Germinal center (tissue), 1 donor: ENCODE results near the gene EPHB4.

Source experiments
- DNase-seq: peaks from one replicate; pipeline ENCODE4 v3.0.0; 2012; ENCODE audit warnings: mixed read lengths, low spot score

The EPHB4 gene

DNA sequence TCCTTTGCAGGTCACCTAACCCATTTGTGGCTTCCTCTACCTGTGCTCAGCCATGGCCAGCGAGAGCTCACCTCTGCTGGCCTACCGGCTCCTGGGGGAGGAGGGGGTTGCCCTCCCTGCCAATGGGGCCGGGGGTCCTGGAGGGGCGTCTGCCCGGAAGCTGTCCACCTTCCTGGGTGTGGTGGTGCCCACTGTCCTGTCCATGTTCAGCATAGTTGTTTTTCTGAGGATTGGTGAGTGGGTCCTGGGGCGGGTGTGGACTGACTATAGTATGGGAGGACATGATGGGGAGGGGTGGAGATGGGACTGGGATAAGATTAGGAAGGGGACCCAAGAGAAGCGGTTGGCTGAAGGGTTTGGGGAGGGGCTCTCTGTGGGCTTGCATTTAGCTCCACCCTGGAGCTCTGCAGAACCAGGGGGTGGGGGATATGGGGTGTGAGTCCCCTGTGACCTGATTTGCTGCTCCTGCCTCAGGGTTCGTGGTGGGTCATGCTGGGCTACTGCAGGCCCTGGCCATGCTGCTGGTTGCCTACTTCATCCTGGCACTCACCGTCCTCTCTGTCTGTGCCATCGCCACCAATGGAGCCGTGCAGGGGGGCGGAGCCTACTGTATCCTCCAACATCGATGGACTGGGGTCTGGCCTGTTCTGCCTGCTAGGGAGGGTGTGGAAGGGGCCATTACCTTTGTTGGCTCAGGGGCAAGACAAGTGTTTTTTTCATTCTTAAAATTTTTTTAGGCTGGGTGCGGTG is 27.0 kb upstream of the EPHB4 start:
- no peak for DNase-seq

DNA sequence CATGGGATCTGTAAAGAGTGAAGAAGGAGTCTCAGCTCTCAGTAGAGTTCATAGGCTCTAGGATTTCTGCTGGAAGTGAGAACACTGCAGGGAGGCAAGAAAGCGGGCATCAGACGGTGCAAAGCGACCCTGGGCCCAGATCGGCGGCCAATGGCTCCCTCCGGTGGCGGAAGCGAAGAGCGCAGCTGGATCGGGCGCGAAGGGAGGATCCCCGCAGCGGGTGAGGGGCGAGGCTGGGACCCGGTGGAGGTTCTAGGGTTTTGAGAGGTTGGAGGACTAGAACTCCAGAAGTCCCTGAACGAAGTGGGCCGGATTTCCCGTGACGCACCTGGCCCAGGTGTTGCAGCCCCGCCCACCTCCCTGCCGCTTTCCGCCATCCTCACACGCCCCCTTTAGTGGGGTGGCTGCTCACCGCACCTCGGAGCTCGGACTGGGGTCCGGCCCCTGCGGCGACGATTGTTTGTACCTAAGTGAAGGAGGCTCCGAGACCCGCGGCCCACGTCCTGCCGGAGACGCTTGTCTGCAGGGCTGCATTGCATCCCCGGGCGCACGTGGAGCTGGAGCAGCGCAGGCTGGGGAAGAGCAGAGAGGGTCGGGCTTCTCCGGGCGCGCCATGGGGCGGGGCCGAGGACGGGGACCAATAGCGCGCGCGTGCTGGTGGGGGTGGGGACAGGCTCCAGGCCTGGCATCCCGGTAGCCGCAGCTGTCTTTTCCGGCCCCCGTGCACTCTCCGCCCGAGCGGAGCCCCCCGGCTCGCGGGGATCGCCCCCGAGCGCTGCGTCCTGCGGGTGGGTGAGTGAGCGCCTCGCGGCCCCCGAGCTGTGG is 24.9 kb upstream of the EPHB4 start, which contains the start of gene SLC12A9:
TSS of gene SLC12A9 (plus strand) at position 666 of the 825 bp plus-strand sequence. CDS start 1,485 bp downstream, outside the sequence.
- DNase-seq = peak; percentile 95

DNA sequence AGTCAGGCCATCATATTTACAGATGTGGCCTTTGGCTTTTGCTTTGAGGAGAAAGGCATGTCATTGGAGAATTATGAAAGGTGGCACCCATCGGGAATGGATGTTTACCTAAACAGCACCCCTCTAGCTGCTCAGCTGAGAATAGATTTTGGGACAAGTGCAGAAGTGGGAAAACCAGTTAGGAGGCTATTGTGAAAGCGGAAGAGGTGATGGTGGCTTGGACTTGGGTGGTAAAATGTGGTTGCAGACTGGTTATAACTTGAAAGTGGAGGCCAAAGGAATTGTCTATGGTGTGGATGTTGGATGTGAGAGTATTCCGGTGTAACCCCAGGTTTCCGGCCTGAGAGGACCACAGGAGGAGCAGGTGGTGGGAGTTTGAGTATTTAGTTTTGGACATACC is 20.0 kb upstream of the EPHB4 start:
- no peak for DNase-seq

DNA sequence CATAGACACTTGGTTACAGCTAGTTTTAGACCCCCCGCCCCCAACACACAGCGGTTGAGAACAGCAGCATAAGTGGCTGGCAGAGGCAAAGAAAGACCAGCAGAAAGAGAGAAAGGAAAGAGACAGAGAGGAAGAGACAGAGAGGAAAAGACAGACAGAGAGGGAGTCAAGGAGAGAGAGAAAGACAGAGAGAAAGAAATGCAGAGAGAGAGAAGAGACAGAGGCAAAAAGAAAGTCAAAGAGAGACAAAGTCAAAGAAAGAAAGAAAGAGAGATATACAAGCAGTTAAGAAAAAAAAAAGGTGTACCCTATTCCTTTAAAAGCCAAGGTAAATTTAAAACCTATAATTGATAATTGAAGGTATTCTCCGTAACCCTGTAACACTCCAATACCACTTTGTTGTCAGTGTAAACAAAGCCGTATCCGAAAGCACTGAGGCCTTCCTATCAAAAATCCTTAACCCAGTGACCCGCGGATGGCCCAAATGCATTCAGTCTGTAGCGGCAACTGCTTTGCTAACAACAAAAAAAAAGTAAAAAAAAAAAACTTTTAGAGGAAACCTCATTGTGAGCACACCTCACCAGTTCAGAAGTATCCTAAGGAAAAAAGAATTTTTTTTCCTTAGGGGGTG is 13.3 kb upstream of the EPHB4 start:
- no peak for DNase-seq

DNA sequence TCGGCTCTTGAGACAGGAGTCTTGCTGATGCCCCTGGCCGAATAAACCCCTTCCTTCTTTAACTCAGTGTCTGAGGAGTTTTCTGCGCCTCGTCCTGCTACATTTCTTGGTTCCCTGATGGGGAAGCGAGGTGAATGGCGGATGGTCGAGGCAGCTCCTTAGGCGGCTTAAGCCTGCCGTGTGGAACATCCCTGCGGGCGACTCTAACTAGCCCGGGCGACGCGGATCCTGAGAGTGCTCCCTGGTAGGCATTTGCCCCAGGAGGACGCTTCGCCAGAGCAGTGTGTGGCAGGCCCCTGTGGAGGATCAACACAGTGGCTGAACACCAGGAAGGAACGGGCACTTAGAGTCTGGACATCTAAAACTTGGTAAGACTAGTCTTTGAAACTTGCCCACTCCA is 12.0 kb upstream of the EPHB4 start:
- DNase-seq = no peak

DNA sequence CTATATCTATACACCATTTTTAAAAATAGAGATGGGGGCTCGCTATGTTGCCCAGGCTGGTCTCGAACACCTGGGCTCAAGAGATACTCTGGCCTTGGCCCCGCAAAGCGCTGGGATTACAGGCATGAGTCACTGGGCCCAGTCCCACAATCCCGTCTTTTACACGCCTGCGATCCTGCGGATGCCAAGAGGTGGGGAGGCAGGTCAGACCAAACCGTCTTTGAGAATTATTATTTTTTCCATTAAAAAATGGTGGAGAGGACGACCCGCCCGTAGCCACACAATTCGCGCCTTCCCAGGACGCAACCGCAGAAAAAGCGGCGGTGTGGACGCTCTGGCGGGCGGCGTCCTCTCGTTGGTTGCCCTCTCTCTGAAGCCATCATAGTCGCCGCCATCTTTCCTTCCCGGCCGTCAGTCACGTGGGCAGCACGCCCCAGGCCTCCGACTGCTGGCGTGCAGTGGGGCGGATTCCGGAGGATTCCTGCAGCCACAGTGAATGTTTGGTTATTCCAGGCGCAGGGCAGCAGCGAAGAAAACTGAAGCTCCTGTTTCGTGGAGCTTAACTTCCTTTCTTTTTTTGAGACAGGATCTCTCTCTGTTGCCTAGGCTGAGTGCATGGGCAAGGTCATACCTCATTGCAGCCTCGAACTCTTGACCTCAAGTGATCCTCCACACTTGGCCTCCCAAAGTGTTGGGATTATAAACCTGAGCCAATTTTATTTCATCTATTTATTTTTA is 9.9 kb upstream of the EPHB4 start:
- DNase-seq = peak; percentile 82

DNA sequence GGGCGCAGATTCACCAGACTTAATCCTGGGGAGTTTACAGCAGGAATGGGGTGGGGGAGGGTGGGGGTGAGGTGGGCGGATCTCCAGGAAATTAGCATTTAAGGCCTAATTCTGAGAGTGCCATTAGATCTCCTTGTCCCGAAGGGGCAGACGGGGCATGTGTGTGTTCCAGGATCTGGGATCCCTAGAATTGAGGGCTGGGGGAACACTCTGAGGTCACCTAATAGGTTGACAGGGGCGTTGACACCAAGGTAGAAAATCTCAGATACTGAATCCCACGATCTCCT is 9.4 kb upstream of the EPHB4 start:
- no peak for DNase-seq

DNA sequence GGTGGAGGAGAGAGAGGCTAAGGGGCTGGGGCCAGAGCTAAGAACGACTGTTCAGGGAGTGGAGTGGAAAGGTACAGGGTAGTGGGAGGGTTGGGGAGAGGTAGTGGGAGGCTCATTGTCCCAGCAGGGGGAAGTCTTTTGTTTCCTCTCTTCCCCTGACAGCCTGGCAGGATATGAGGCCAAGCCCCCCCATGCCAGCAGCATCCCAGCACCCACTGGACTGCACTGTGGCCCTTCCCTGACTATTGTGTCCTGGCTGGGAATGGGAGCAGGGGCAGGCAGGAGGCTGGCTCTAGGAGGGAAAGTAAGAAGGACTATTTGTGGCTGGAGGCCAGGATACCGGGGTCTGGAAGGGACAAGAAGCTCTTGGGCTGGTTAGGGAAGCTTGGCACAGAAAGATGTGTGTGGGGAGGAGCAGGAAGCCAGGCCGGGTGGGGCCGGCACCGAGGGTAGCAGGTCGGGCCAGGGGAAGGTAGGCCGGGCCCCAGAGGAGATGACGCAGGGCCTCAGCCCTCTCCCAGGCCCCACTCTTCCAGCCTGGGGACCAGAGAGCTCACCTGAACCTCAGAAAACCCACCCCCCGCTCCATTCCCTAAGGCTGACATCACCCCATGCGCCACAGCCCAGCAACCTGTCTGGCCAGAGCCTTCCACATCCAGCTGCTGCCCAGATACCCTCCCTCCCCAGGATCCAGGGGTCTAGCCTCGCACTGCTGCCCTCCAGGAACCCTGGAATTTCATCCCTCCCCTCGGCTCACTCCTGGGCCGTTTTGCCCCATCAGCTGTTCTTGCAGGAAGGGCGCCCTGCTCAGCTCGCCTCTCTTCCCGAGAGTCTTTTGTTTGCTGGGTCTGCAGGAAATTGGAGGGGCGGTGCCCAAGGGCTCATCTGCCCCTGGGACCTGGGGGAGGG is 8.8 kb upstream of the EPHB4 start:
- DNase-seq = no peak

DNA sequence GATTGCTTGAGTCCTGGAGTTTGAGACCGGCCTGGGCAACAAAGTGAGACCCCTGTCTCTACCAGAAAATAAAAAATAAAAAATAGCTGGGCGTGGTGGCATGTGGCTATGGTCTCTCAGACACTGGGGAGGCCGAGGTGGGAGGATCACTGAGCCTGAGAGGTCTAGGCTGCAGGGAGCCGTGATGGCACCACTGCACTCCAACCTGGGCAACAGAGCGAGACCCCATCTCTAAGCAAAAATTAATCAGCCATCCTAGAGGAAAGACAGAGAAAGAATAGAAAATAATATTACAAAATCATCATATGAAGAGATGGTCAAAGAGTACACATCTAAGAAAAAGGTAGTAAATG is 4.9 kb upstream of the EPHB4 start:
- DNase-seq = no peak

DNA sequence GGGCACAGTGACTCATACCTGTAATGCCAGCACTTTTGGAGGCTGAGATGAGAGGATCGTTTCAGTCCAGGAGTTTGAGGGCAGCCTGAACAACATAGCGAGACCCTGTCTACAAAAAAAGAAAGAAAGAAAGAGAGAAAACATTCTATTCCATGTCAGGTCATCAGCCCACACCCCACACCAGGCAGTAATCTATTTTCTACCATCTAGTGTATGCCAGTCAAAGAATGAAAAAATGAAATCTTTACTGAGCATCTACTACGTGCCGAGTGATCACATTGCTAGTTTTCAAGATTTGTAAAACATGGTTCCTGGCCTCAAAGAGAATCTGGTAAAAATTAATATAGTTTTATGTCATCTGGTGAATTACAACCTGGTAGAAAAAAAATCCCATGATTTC is 3.1 kb upstream of the EPHB4 start:
- DNase-seq = no peak

DNA sequence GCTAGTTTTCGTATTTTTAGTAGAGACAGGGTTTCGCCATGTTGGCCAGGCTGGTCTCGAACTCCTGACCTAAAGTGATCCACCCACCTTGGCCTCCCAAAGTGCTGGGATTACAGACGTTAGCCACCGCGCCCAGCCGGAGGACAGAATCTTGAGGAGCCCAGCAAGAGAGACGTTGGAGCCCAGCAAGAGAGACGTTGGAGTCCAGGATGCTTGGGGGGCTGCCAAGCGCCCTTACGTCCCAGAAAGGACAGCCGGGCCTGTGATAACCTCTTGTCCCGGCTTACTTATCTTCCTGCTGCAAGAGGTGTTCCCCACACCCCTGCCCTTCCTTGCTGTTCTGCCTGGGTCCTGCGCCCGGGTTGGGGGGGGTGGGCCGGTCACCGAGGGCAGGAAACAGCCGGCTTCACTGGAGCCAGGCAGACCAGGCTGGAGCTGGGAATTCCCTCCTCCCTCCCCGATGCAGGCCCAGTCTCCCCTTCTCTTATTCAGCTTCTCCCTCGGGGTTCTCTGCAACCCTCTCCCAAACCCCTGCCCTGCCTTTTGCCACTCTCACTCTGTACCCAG is 1.9 kb upstream of the EPHB4 start:
- no peak for DNase-seq

DNA sequence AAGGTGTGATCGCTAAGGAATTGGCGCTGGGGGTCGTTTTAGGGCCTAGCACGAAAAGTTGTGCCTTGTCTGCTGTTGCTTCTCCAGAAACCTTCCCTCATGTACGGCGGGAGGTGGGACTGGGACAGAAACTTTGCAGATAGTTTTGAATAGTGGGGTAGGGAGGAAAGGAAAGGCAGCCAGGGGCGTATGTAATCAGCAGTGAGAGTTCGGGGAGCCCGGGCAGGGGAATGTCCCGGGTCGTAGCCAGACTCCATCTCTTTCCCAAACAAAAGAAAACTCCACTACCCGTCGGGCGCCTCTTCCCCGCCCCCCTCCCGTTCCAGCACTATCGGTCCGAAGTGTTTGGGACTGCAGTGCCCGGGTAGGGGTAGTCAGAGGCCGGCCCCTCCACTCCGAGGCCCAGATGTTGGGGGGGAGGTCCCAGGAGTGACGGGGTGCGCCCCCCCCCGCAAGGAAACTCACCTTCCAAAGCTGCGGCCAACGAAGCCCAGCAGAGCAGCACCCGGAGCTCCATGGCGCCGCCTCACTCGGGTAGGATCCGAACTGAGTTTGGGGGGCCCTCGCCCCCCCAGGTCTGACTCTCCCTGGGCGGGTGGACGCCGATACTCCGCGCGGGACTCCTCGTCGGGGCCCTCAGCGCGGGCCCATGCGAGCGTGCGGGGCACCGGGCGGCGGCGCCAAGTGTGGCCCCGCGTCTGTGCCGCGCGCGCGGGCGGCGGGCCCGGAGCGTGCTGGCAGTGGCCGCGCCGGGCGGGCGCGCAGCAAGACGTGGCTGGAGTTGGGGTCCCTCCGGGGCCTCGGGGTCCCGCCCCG is 601 bp downstream of the EPHB4 start:
- no peak for DNase-seq

DNA sequence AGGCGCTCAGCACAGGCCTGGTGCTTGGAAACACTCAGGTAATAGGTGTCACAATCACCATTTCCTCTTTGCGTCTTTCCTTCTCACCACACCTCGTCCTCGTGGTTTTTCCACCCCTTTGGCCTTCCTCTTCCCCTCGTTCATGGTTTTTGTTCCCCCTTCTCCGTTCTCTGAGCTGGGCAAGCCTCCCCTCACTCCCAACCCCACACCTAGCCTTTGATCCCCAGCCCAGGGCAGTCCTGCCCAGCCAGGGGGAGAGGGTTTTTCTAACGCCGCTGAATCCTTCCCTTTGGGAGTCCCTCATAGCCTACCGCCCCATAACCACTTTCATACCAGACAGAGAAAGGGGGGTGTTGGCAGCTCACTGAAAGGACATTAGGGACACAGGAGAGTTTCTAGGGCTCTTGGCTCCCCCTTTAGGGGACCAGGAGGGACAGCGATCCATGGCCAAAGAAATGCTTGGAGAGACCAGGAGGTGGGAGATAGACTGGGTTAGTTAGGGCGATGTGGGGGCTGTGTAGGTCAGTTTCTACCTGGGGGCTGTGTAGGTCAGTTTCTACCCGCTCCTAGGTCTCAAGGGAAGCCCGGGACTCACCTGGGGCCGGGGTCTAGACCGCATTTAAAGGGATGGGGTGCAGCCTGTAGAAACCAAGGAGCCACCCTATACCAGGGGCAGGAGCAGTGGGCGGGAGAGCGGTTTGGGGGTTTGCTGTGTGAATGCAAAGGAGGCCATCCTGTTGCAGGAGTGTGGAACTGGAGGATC is 1.4 kb downstream of the EPHB4 start:
- DNase-seq = no peak

DNA sequence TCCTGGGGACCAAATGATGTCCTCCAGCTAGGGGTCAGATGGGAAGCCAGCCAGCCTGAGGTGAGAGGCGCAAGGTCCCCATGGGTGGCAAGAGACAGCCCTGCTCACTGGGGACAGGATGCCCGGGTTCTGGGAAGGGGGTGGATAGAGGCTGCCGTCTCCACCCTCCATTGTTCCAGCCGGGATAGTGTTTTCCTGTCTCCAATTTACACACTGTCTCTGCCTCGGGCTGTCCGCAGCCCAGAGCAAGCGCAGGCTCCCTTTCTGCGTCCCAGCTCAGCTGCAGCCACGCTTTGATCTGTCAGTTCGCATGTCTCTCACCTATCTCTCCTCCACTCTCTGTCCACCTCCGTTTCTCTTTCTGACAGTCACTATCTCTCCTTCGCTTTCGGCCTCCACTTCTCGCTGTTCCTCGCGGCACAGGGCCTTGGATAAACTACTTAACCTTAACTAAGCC is 2.1 kb downstream of the EPHB4 start:
- no peak for DNase-seq

DNA sequence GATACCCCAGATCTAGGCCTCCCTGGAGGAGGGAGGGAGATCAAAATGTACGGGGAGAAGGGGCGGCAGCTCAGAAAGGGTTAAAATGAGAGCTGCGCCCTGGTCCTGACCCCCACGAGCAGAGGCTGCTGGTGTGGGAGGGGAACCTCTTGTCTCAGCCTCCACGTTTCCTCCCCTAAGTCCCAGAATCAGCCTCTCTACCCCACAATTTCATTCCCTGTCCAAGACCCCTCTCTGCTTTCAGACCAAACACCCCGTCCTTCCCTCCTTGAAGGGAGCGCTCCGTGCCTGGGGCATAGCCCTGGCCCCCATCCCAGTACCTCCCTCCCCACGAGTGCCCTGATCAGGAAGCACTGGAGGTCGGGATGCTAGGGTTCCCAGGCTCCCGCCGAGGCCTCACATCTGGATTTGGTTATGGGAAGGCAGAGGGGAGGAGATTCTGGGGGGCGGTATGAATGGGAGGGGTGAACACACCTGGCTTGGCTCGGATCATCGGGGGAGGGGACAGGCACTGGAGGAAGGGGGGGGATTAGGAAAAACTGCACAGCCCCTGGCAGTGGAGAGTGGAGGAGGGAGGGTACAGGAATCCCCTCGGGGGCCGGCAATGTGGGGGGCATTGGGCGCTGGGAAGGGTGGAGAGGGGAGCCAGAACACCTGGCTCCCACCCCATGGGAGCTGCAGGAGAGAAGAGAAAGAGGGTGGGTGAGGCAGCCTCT is 2.7 kb downstream of the EPHB4 start:
- DNase-seq = no peak

DNA sequence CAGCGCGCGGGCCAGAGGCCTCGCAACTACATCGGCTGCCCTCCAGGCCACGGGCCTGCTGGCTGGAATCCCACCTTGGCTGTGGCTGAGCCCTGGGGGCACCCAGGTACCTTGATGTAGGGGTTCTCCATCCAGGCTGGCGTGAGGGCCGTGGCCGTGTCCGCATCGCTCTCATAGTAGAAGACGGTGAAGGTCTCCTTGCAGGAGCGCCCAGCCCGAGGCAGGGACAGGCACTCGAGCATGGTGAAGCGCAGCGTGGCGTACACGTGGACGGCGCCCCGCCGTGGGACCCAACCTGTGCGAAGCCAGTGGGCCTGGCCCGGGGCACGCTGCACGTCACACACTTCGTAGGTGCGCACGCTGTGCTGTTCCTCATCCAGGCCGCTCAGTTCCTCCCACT is 3.8 kb downstream of the EPHB4 start:
- DNase-seq = no peak

DNA sequence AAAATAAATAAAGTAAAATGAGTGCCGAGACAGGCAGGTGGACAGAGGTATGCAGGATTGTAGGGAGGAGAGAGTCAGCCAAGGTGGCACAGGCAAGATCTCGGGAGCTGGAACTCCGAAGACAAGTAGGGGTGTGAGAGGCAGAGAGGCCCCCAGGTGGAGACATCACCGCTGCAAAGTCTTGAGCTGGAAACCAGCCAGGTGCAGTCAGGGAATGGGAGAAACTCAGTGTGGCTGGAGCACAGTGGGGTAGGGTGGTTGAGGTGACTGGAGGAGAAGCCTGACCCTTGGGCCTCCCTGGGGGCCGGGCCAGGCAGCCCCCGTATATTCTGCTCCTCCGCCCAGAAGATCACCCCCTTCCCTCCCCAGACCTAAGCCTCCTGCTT is 4.2 kb downstream of the EPHB4 start:
- no peak for DNase-seq

DNA sequence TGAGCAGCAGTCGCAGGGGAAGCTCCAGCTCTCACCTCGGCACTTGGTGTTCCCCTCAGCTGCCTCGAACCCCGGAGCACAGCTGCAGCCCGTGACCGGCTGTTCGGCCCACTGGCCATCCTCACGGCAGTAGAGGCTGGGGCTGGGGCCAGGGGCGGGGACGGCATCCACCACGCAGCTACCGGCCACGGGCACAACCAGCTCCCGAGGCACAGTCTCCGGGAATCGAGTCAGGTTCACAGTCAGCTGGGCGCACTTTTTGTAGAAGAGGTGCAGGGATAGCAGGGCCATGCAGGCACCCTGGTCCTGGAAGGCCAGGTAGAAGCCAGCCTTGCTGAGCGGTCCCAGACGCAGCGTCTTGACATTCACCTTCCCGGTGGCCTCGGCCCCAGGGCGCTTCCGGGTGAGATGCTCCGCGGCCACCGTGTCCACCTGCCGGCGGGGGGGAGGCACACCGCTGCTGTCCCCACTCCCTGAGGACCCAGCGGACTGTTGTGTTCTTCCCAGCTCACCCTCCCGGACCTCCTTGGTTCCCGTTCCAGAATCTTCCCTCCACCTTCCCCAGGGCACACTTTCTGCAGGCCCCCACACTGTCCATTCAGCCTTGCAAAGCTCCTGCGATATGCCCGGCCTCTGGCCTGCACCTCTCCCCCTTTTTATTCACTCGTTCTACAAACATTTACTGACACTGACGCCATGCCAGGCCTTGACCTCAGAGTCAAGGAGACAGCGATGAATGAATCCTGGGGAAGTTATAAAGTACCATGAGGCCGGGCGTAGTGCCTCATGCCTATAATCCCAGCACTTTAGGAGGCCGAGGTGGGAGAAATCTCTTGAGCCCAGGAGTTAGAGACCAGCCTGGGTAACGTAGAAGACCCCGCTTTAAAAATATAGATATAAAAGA is 4.8 kb downstream of the EPHB4 start:
- no peak for DNase-seq
